ENCODE data around the gene ABHD10. TPM values are rescaled to one million over a fixed set of nuclear protein-coding genes. Genes with fewer than 3 reads are reported as not detected.

Gene ABHD10
- total RNA-seq, 1 experiment from 2014 or later, result 45.0 TPM

DNA sequence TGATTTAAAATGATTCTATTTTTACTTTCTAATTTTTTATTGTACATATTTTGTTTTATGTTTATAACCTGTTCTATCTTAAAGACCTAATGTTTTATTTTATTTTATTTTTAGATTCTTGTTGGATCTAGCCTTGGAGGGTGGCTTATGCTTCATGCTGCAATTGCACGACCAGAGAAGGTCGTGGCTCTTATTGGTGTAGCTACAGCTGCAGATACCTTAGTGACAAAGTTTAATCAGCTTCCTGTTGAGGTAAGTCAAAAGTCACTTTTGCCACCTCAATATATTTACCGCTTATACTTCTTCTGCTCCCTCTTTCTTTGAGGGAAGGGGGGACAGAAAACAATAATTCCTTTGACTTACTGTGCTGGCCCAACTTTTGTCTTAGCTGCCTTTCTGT, 8.0 kb downstream of the ABHD10 start:
- Histone ChIP-seq H3K4me1 (ENCODE audit: insufficient read depth, low read length) (peaks cover 7% of the 10 kb centered on the region; the same call in 1 of the 2 replicates), H4K20me1 (ENCODE audit: low read length) (no peaks in the 10 kb centered on the region), H3K4me3 (ENCODE audit: low read length) (no peak overlapping the region), H3K9ac (ENCODE audit: low read length) (no peak overlapping the region), H3F3A (ENCODE audit: low read length, unreplicated experiment) (no peaks in the 10 kb centered on the region), H3K27ac (ENCODE audit: low read length) (no peak overlapping the region), H2AFZ (ENCODE audit: low read length) (no peak overlapping the region), H3K27me3 (ENCODE audit: low read length) (no peaks in the 10 kb centered on the region), H3K9me2 (replicated peaks; ENCODE audit: low read length) (no peaks in the 10 kb centered on the region), H3K4me2 (ENCODE audit: low read length) (no peak overlapping the region), H3K36me3 (ENCODE audit: low read depth, low read length) (peaks cover 35% of the 10 kb centered on the region), H3K79me2 (ENCODE audit: low read length) (peaks cover 27% of the 10 kb centered on the region), H3K9me3 (ENCODE audit: low read length) (no peaks in the 10 kb centered on the region)
- TF ChIP-seq, protein P1, sequence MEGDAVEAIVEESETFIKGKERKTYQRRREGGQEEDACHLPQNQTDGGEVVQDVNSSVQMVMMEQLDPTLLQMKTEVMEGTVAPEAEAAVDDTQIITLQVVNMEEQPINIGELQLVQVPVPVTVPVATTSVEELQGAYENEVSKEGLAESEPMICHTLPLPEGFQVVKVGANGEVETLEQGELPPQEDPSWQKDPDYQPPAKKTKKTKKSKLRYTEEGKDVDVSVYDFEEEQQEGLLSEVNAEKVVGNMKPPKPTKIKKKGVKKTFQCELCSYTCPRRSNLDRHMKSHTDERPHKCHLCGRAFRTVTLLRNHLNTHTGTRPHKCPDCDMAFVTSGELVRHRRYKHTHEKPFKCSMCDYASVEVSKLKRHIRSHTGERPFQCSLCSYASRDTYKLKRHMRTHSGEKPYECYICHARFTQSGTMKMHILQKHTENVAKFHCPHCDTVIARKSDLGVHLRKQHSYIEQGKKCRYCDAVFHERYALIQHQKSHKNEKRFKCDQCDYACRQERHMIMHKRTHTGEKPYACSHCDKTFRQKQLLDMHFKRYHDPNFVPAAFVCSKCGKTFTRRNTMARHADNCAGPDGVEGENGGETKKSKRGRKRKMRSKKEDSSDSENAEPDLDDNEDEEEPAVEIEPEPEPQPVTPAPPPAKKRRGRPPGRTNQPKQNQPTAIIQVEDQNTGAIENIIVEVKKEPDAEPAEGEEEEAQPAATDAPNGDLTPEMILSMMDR (conservative IDR thresholded peaks at IDR 0.05; ENCODE audit: low read depth, low read length), result no peak
- no peak for TF ChIP-seq EZH2phosphoT487 (IDR thresholded peaks at IDR 0.05; ENCODE audit: borderline replicate concordance, low read length)
- no peak for TF ChIP-seq EZH2 (IDR thresholded peaks at IDR 0.05; ENCODE audit: low read length, unreplicated experiment)
- DNase-seq (no peak), ATAC-seq (no peak)
- ChIA-PET POLR2A (ENCODE audit: unreplicated experiment) (no interaction called here), CTCF (interaction anchor here (0.7 kb wide), 1 partner anchor 27 kb away, joined by 3 read pairs; no protein-coding TSS in a partner anchor)
- BruUV-seq (replicated peaks), result no TSS peak
- intact Hi-C loops (cut with micrococcal nuclease), result loop anchor here (5.0 kb wide), 1 partner anchor 101 kb away; the partner anchor contains the start of gene C3orf52

DNA sequence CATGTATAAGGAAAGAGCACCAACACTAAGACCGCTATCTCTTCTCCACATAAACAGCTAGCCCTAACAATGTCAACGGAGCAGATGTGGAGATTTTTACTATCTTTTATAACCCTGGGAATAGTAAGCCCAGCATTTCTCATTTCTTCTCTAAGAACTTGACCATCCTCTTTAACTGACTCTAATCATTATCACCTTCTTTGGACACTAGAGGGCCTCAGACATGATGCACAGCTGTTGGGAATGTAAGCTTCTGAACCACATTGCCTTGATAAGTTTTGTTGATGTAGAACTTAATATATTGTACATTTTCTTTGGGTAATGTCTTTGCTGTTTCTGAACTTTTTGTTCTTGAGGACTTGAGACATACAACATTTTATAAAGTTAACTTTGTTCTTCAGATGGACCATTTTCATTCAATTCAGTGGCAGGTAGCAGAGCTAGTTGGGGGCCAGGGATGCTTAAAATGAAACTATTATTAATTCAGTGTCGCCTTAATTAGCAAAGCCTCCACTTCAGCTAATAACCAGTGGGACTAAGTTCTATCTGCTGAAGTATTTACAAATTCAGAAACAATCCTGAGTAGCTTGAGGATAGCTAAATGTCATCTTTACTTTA, 10.3 kb downstream of the ABHD10 start:
- no peaks in the 10 kb centered on the region for H3F3A ChIP-seq (ENCODE audit: low read length, unreplicated experiment)
- DNase-seq (peak; percentile 82), ATAC-seq (peak; percentile 96)
- no peaks in the 10 kb centered on the region for H4K20me1 ChIP-seq (ENCODE audit: low read length)
- no peak overlapping the region for H3K4me2 ChIP-seq (ENCODE audit: low read length)
- no peak overlapping the region for H3K9ac ChIP-seq (ENCODE audit: low read length)
- no TSS peak for BruUV-seq (replicated peaks)
- no peaks in the 10 kb centered on the region for H3K9me2 ChIP-seq (replicated peaks; ENCODE audit: low read length)
- no peak overlapping the region for H3K4me3 ChIP-seq (ENCODE audit: low read length)
- no peak overlapping the region for H3K27ac ChIP-seq (ENCODE audit: low read length)
- ChIA-PET CTCF (interaction anchor here (0.5 to 1.5 kb wide), 12 partner anchors 10 to 320 kb away, joined by 3 to 46 read pairs (median 4); partner anchors contain the start of gene ABHD10), POLR2A (ENCODE audit: unreplicated experiment) (interaction anchor here (0.5 to 0.6 kb wide), 3 partner anchors 10 to 323 kb away, joined by 3 read pairs; no protein-coding TSS in a partner anchor)
- no peaks in the 10 kb centered on the region; the same call in 1 of the 2 replicates for H3K4me1 ChIP-seq (ENCODE audit: insufficient read depth, low read length)
- peaks cover 30% of the 10 kb centered on the region; the same call in 1 of the 2 replicates for H3K36me3 ChIP-seq (ENCODE audit: low read depth, low read length)
- peaks cover 5% of the 10 kb centered on the region; the same call in 1 of the 2 replicates for H3K79me2 ChIP-seq (ENCODE audit: low read length)
- no peaks in the 10 kb centered on the region for H3K27me3 ChIP-seq (ENCODE audit: low read length)
- intact Hi-C loops (cut with micrococcal nuclease), result loop anchor here (1.0 to 5.0 kb wide), 3 partner anchors 24 to 98 kb away; partner anchors contain the start of gene C3orf52
- H3K9me3 ChIP-seq (ENCODE audit: low read length), result no peaks in the 10 kb centered on the region
- H2AFZ ChIP-seq (ENCODE audit: low read length), result no peak overlapping the region
- TF ChIP-seq, protein P1 (conservative IDR thresholded peaks at IDR 0.05; ENCODE audit: low read depth, low read length), result peak; percentile 94
- no peak for TF ChIP-seq EZH2phosphoT487 (IDR thresholded peaks at IDR 0.05; ENCODE audit: borderline replicate concordance, low read length)

DNA sequence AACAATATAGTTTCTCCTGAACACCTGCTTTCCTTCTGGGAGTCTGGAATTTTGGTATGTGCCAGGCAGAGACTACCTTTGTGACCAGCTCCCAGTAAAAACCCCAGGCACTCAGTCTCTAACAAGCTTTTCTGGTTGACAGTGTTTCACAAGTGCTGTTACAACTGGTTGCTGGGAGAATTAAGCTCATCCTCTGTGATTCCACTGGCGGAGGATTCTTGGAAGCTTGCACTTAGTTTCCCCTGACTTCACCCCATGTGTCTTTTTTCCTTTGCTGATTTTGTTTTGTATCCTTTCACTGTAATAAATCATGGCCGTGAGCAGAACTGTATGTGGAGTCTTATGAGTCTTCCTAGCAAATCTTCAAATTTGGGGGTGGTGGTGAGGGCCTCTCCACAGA, 14.2 kb downstream of the ABHD10 start:
- Histone ChIP-seq H3K27ac (ENCODE audit: low read length) (no peak overlapping the region), H4K20me1 (ENCODE audit: low read length) (no peaks in the 10 kb centered on the region), H2AFZ (ENCODE audit: low read length) (no peak overlapping the region), H3K36me3 (ENCODE audit: low read depth, low read length) (peaks cover 21% of the 10 kb centered on the region; the same call in 1 of the 2 replicates), H3K4me3 (ENCODE audit: low read length) (no peak overlapping the region), H3K27me3 (ENCODE audit: low read length) (no peaks in the 10 kb centered on the region), H3K4me2 (ENCODE audit: low read length) (no peak overlapping the region), H3F3A (ENCODE audit: low read length, unreplicated experiment) (no peaks in the 10 kb centered on the region), H3K9me2 (replicated peaks; ENCODE audit: low read length) (no peaks in the 10 kb centered on the region), H3K4me1 (ENCODE audit: insufficient read depth, low read length) (no peaks in the 10 kb centered on the region), H3K79me2 (ENCODE audit: low read length) (peaks cover 4% of the 10 kb centered on the region; the same call in 1 of the 2 replicates), H3K9me3 (ENCODE audit: low read length) (no peaks in the 10 kb centered on the region), H3K9ac (ENCODE audit: low read length) (no peak overlapping the region)
- no peak for TF ChIP-seq EZH2phosphoT487 (IDR thresholded peaks at IDR 0.05; ENCODE audit: borderline replicate concordance, low read length)
- TF ChIP-seq, protein P1 (conservative IDR thresholded peaks at IDR 0.05; ENCODE audit: low read depth, low read length), result no peak
- no peak for TF ChIP-seq EZH2 (IDR thresholded peaks at IDR 0.05; ENCODE audit: low read length, unreplicated experiment)
- intact Hi-C loops (cut with micrococcal nuclease), result no loop called here
- DNase-seq (no peak), ATAC-seq (no peak)
- POLR2A ChIA-PET (ENCODE audit: unreplicated experiment), result no interaction called here
- CTCF ChIA-PET, result no interaction called here
- BruUV-seq (replicated peaks), result no TSS peak

Data from PC-3 (cell line).